Hematopoietic multipotent progenitor cell treated with erythropoietin and hydrocortisone succinate and interleukin-3 and kit ligand, for 4 days (in vitro differentiated cells): Measurements from ENCODE around the gene ERGIC3.
A peak's percentile ranks its signal among the peaks of the same experiment; 100 is the strongest.

Source experiments
- DNase-seq: peaks from one replicate; pipeline ENCODE4 v3.0.0-alpha.2; 2015

The ERGIC3 gene

GRCh38 chr20:35599776-35600120, 57.9 kb downstream of the ERGIC3 start:
- DNase-seq, result no peak

GRCh38 chr20:35600176-35600992, 58.5 kb downstream of the ERGIC3 start:
- no peak for DNase-seq

- DNase-seq, result peak; percentile 89
Measured at GRCh38 chr20:35600993-35601973, 59.4 kb downstream of the ERGIC3 start.

- DNase-seq, result no peak
Measured at GRCh38 chr20:35601990-35602389, 60.1 kb downstream of the ERGIC3 start.

- no peak for DNase-seq
Measured at GRCh38 chr20:35602851-35603495, 61.1 kb downstream of the ERGIC3 start.

- DNase-seq, result no peak
Measured at GRCh38 chr20:35603695-35604448, 62.0 kb downstream of the ERGIC3 start.

GRCh38 chr20:35604449-35604747, 62.5 kb downstream of the ERGIC3 start:
- no peak for DNase-seq

- DNase-seq, result no peak
Measured at GRCh38 chr20:35606127-35606526, 64.2 kb downstream of the ERGIC3 start.
